Osteocyte (in vitro differentiated cells): ENCODE data around the gene NME3. TPM values are rescaled to one million over a fixed set of nuclear protein-coding genes. Genes with fewer than 3 reads are reported as not detected.

ENCODE experiments used
- DNase-seq: peaks from one replicate; pipeline ENCODE4 v3.0.0; 2021; ENCODE audit warnings: mixed read lengths; ENCODE audit not compliant: unreplicated experiment; ENCODE audit errors: extremely low spot score
- H3K27ac Mint-ChIP-seq: one replicate; pipeline ENCODE4 v1.8.0; 2021; ENCODE audit warnings: mild to moderate bottlenecking, mixed read lengths; ENCODE audit not compliant: unreplicated experiment
- H3K27me3 Mint-ChIP-seq: one replicate; pipeline ENCODE4 v1.8.0; 2021; ENCODE audit warnings: mixed read lengths; ENCODE audit not compliant: unreplicated experiment
- H3K36me3 Mint-ChIP-seq: one replicate; pipeline ENCODE4 v1.8.0; 2021; ENCODE audit warnings: mixed read lengths; ENCODE audit not compliant: unreplicated experiment
- H3K4me1 Mint-ChIP-seq: one replicate; pipeline ENCODE4 v1.8.0; 2021; ENCODE audit warnings: mixed read lengths; ENCODE audit not compliant: unreplicated experiment
- H3K4me3 Mint-ChIP-seq: one replicate; pipeline ENCODE4 v1.8.0; 2021; ENCODE audit warnings: mild to moderate bottlenecking, moderate library complexity, mixed read lengths; ENCODE audit not compliant: unreplicated experiment
- H3K9me3 Mint-ChIP-seq: one replicate; pipeline ENCODE4 v1.8.0; 2021; ENCODE audit warnings: mixed read lengths; ENCODE audit not compliant: unreplicated experiment
- CTCF ChIP-seq: fragments of 200-600 bp; sonication (generic); IDR thresholded peaks from 2 replicates; pipeline ENCODE4 v1.5.0; 2021; ENCODE audit warnings: antibody characterized with exemption, mild to moderate bottlenecking, moderate library complexity
- total RNA-seq: library from RNA; stranded (reverse); gene quantifications from 2 replicates; pipeline ENCODE4 v1.2.1, GENCODE V29; 2021

The NME3 gene
- total RNA-seq, 1 donor from 2014 or later, result 45.8 TPM

- no peak overlapping the region for H3K27ac Mint-ChIP-seq
- H3K9me3 Mint-ChIP-seq, result no peaks in the 10 kb centered on the region
- no peak for TF ChIP-seq CTCF
- no peaks in the 10 kb centered on the region for H3K36me3 Mint-ChIP-seq
- DNase-seq, result no peak
- H3K4me3 Mint-ChIP-seq, result no peak overlapping the region
- no peaks in the 10 kb centered on the region for H3K27me3 Mint-ChIP-seq
- H3K4me1 Mint-ChIP-seq, result peaks cover 20% of the 10 kb centered on the region
These were observed 6.2 kb upstream of the NME3 start for GRCh38 chr16:1777375-1778199.

DNA sequence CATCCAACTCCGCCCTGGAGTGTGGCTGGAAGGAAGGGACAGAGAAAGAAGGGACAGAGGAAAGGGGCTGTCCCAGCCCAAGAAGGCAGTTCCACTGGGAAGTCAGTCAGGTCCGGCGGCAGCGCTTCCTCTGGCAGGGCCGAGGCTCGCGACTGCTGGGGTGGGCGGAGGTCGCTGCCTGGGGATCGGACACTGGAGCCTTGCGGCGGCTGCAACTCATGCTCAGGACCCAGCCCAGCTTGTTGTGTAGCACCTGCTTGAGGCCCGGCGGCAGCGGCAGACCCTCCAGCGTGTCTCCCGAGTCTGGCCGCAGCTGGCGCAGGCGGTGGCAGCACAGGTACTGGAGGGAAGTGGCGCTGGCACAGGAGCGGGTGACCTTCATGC is 5.6 kb upstream of the NME3 start:
- no peak for DNase-seq
- Mint-ChIP-seq H3K27me3 (no peaks in the 10 kb centered on the region), H3K4me1 (peaks cover 24% of the 10 kb centered on the region), H3K4me3 (no peak overlapping the region), H3K27ac (no peak overlapping the region), H3K9me3 (no peaks in the 10 kb centered on the region), H3K36me3 (peaks cover 2% of the 10 kb centered on the region)
- no peak for TF ChIP-seq CTCF

- DNase-seq, result no peak
- H3K36me3 Mint-ChIP-seq, result peaks cover 2% of the 10 kb centered on the region
- H3K9me3 Mint-ChIP-seq, result no peaks in the 10 kb centered on the region
- TF ChIP-seq CTCF, result no peak
- H3K4me1 Mint-ChIP-seq, result peaks cover 25% of the 10 kb centered on the region
- H3K27me3 Mint-ChIP-seq, result no peaks in the 10 kb centered on the region
- no peak overlapping the region for H3K27ac Mint-ChIP-seq
- H3K4me3 Mint-ChIP-seq, result no peak overlapping the region
These were observed 5.3 kb upstream of the NME3 start for GRCh38 chr16:1776672-1776955.

- no peaks in the 10 kb centered on the region for H3K27me3 Mint-ChIP-seq
- H3K4me3 Mint-ChIP-seq, result no peak overlapping the region
- H3K4me1 Mint-ChIP-seq, result peaks cover 19% of the 10 kb centered on the region
- H3K9me3 Mint-ChIP-seq, result no peaks in the 10 kb centered on the region
- no peak for DNase-seq
- peaks cover 2% of the 10 kb centered on the region for H3K36me3 Mint-ChIP-seq
- no peak overlapping the region for H3K27ac Mint-ChIP-seq
- TF ChIP-seq CTCF, result no peak
These were observed 4.7 kb upstream of the NME3 start for GRCh38 chr16:1775846-1776671.
